GM12892 (cell line): ENCODE results near the gene RTN4.
"Not testable (repeated sequence)": the region's sequence is repeated elsewhere in the genome, so short reads cannot be mapped to it uniquely, and the experiment has no call there.

Experiments used
- DNase-seq: peaks from one replicate; pipeline ENCODE4 v3.0.0; 2011; ENCODE audit not compliant: insufficient read length
- FAIRE-seq: peaks from 2 replicates; lab custom pipeline; 2011; peaks lifted over from hg19 to GRCh38; lab: Jason Lieb, UNC
- POLR2A ChIP-seq: IDR thresholded peaks from 2 replicates; pipeline ENCODE4 v1.6.1; 2011; ENCODE audit warnings: low read depth, low read length, control low read depth
- POLR2AphosphoS5 ChIP-seq: IDR thresholded peaks from 2 replicates; pipeline ENCODE4 v1.6.1; 2011; ENCODE audit warnings: low read depth, low read length, control low read depth
- TAF1 ChIP-seq: IDR thresholded peaks from 2 replicates; pipeline ENCODE4 v1.6.1; 2011; ENCODE audit warnings: low read depth, mild to moderate bottlenecking, control low read depth, low read length, borderline replicate concordance

Gene RTN4

DNA sequence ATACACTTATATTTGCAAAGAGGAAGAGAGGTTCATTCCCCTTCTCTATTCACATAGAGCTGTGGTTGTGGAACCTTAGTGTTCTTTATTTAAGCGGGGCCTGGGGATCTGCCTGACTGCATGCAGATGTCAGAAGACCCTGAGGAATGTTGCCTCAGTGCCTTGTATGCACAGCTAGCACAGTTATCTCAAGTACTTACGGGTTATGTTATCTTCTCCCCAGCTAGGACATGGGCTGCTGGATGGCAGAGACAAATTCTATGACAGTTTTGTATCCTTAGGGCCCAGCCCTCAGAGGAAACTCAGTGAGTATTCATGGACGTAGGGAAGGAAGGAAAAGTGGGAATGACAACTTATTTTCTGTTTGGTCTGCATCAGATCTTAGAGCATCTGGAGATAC, 37.7 kb upstream of the RTN4 start:
- no peak for TF ChIP-seq POLR2AphosphoS5
- no peak for TF ChIP-seq TAF1
- TF ChIP-seq POLR2A: no peak
- DNase-seq (no peak), FAIRE-seq (no peak)

DNA sequence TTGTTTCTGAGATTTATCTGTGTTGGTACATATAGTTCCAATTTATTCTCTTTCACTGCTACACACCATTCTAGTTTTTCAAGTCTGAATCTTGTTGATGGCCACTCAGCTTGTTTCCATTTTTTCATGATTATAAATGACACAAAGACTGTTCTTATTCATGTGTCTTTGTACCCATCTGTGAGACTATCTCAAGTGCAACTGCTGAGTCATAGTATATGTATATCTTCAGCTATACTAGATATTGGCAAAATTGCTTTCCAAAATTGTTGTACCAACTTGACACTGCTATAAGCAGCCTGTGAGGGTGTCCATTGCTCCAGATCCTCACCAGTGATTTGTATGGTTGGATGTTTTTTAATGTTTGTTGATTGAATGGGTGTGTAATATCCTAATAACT, 37.2 kb upstream of the RTN4 start:
- DNase-seq: no peak
- no peak for FAIRE-seq
- TF ChIP-seq POLR2AphosphoS5 (no peak), POLR2A (no peak), TAF1 (no peak)

DNA sequence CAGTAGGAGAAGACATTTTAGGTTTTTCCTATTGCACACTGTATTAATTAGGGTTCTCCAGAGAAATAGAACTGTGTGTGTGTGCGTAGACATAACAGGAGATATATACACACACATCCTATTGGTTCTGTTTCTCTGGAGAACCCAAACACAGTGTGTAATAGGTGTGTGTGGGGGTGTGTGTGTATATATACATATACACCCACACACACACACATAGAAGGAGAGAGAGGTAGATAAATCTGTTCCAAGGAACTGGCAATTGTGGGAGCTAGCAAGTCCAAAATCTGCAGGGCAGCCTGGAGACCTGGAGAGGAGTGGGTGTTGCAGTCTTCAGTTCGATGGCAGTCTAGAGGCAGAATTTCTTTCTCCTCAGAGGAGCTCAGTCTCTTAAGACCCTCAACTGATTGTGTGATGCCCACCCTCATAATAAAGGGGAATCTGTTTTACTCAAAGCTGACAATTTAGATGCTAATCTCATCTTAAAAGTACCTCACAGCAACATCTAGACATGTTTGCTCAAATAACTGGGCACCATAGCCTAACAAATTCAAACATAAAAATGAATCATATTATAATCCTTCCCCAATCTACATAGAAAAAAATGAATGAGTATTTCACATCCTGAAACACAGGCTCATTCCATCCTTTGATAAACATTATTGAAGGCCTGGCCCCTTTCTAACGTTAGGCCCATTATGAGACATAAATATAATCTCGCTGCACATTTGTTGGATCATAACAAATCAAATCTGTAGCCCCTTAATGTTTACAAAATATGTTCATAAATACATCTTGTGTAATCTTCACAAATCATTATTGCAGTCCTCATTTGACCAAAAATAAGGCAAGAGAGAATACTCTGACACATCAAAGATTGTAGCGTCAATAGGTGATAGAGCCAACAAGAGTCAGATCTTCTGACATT, 35.1 kb upstream of the RTN4 start:
- no peak for TF ChIP-seq POLR2A
- TF ChIP-seq TAF1: no peak
- FAIRE-seq (no peak), DNase-seq (no peak)

DNA sequence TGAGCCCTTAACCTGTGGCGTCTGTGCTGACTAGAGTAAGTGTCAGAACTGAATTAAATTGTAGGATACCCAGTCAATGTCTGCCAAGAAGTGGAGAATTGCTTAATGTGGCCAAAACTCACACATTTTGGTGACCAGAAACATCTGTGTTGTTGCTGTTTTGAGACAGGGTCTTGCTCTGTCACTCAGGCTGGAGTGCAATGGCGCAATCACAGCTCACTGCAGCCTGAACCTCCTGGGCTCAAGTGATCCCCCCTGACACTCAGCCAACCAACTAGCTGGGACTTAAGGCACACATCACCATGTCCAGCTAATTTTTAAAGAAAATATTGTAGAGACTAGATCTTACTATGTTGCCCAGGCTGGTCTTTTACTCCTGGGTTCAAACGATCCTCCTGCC, 34.4 kb upstream of the RTN4 start:
- no peak for TF ChIP-seq POLR2AphosphoS5
- TF ChIP-seq TAF1: no peak
- TF ChIP-seq POLR2A: no peak
- DNase-seq: no peak
- no peak for FAIRE-seq

DNA sequence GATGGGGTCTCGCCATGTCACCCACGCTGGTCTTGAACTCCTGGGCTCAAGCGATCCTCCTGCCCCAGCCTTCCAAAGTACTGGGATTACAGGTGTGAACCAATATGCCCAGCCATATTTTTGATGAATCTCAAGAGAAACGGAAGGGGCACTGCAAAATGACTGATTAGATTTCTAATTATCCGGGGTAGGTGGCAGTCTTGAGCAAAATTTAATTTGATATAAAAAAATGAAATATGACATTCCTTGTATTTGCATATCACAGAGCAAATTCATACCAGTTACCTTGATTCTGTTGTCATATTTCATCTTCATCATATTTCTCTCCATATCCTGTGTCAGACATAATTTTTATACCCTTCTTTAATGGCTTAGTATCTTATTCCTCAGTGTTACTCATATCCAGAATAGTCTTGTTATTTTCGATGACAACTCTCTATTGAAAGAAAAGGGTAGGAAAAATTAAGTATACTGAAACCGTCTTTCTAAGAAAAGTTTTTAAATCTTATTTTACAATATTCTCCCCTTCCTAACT, 30.0 kb upstream of the RTN4 start:
- DNase-seq: no peak
- no peak for TF ChIP-seq POLR2A
- no peak for TF ChIP-seq TAF1
- no peak for FAIRE-seq

DNA sequence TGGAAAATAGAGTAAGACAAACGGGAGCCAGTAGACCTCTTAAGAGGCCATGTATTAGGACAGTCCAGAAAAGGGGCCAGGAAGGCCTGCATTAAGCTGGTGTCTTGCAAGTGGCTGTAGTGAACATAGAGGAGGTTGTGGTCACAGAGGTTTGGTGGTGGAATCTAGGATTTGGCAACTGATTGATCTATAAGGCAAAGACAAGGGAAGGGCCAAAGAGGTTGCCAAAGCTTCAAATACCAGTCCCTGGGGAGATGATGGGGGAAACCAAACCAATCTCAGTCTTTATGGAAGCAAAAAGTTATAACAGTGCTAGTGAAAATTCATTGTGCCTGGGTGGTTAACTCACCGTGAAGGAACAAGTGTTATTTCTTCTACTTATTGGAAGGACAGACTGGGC, 28.7 kb upstream of the RTN4 start:
- TF ChIP-seq POLR2AphosphoS5 (no peak), TAF1 (no peak), POLR2A (no peak)
- DNase-seq (no peak), FAIRE-seq (no peak)

DNA sequence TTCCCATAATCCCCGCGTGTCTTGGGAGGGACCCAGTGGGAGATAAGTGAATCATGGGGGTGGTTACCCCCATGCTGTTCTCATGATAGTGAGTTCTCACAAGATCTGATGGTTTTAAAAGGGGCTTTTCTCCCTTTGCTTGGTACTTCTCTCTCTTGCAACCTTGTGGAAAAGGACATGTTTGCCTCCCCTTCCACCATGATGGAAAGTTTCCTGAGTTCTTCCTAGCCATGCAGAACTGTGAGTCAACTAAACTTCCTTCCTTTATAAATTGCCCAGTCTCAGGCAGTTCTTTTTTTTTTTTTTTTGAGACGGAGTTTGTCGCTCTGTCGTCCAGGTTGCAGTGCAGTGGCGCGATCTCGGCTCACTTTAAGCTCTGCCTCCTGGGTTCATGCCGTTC, 26.5 kb upstream of the RTN4 start:
- FAIRE-seq: no peak
- no peak for DNase-seq
- TF ChIP-seq POLR2A: no peak
- no peak for TF ChIP-seq POLR2AphosphoS5
- no peak for TF ChIP-seq TAF1

DNA sequence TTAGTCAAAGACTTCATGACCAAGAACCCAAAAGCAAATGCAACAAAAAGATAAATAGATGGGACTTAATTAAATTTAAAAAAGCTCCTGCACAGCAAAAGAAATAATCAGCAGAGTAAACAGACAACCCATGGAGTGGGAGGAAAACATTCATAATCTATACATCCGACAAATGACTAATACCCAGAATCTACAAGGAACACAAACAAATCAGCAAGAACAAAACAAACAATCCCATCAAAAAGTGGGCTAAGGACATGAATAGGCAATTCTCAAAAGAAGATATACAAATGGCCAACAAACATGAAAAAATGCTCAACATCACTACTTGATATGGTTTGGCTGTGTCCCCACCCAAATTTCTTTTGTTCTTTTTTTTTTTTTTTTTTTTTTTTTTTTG, 25.8 kb upstream of the RTN4 start:
- DNase-seq: not testable (repeated sequence)

GRCh38 chr2:55073000-55073983, 23.0 kb upstream of the RTN4 start:
- FAIRE-seq (no peak), DNase-seq (no peak)
- no peak for TF ChIP-seq TAF1
- no peak for TF ChIP-seq POLR2AphosphoS5
- TF ChIP-seq POLR2A: no peak

More for the DNA sequence above, 25.8 kb upstream of the RTN4 start:
- FAIRE-seq: not testable (repeated sequence)

- DNase-seq (no peak), FAIRE-seq (no peak)
- TF ChIP-seq POLR2A: no peak
- TF ChIP-seq POLR2AphosphoS5: no peak
- TF ChIP-seq TAF1: no peak
These were observed 13.6 kb upstream of the RTN4 start for GRCh38 chr2:55063713-55064323.

GRCh38 chr2:55063226-55063625, 13.0 kb upstream of the RTN4 start:
- DNase-seq: no peak
- FAIRE-seq: no peak

GRCh38 chr2:55062754-55063153, 12.5 kb upstream of the RTN4 start:
- DNase-seq (no peak), FAIRE-seq (no peak)
- TF ChIP-seq POLR2AphosphoS5: no peak
- no peak for TF ChIP-seq TAF1
- TF ChIP-seq POLR2A: no peak

More at GRCh38 chr2:55063226-55063625, 13.0 kb upstream of the RTN4 start:
- TF ChIP-seq POLR2A (no peak), TAF1 (no peak), POLR2AphosphoS5 (no peak)
